ENCODE data around the gene PHACTR3.

GRCh38 chr20:59895908-59896307, 291.6 kb downstream of the PHACTR3 start:
- TF ChIP-seq CTCF (IDR thresholded peaks at IDR 0.05): no peak
- TF ChIP-seq POLR2A (IDR thresholded peaks at IDR 0.05): no peak
- no peak for TF ChIP-seq EP300 (IDR thresholded peaks at IDR 0.05)
